ENCODE results near the gene RCN2.

RCN2 gene

GRCh38 chr15:76928201-76928600 lies 3.3 kb upstream of the RCN2 start:
- DNase-seq (ENCODE audit: low spot score) = no peak
- no peak for TF ChIP-seq CTCF (IDR thresholded peaks at IDR 0.05; ENCODE audit: extremely low read depth, missing control alignments)

- no peak for TF ChIP-seq CTCF (IDR thresholded peaks at IDR 0.05; ENCODE audit: extremely low read depth, missing control alignments)
- DNase-seq (ENCODE audit: low spot score) = no peak
Measured at GRCh38 chr15:76929011-76929760, 2.4 kb upstream of the RCN2 start.

GRCh38 chr15:76930831-76931396 lies 635 bp upstream of the RCN2 start:
- no peak for DNase-seq (ENCODE audit: low spot score)
- no peak for TF ChIP-seq CTCF (IDR thresholded peaks at IDR 0.05; ENCODE audit: extremely low read depth, missing control alignments)

- no peak for TF ChIP-seq CTCF (IDR thresholded peaks at IDR 0.05; ENCODE audit: extremely low read depth, missing control alignments)
- DNase-seq (ENCODE audit: low spot score) = no peak
Measured at GRCh38 chr15:76932135-76932966, 802 bp downstream of the RCN2 start.

DNA sequence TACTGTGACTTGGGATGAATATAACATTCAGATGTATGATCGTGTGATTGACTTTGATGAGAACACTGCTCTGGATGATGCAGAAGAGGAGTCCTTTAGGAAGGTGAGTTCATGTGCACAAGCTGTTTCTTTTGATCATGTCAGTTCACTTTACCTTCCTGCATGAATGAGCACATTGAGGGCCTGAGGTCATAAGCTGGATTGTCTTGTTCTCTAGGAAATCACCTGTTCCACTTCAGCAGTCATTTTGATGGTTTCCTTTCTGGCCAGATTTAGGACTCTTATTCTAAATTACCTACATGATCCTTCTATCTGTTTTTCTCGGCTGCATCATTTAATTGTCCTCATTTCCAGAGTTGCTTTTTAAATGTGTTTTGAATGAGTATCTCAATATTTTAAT lies 4.1 kb downstream of the RCN2 start:
- TF ChIP-seq CTCF (IDR thresholded peaks at IDR 0.05; ENCODE audit: extremely low read depth, missing control alignments) = no peak
- peak; percentile 76 for DNase-seq (ENCODE audit: low spot score)

GRCh38 chr15:76936671-76937070 lies 5.1 kb downstream of the RCN2 start:
- DNase-seq (ENCODE audit: low spot score) = no peak
- no peak for TF ChIP-seq CTCF (IDR thresholded peaks at IDR 0.05; ENCODE audit: extremely low read depth, missing control alignments)

DNA sequence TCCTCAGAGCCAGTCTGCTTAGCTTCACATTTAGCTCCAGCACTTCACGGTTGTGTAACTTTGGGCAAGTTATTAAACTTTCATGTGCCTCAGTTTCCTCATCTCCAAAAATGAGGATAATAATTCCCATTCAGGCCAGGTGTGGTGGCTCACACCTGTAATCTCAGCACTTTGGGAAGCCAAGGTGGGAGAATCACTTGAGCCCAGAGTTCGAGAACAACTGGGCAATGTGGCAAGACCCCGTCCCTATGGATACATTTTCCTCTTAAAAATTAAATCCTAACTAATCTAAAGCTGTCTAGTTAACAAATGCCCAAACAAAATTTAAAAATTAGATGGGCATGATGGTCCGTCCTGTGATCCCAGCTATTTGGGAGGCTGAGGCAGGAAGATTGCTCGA lies 7.2 kb downstream of the RCN2 start:
- DNase-seq (ENCODE audit: low spot score) = no peak
- TF ChIP-seq CTCF (IDR thresholded peaks at IDR 0.05; ENCODE audit: extremely low read depth, missing control alignments) = no peak
